HCT116 (cell line): ENCODE measurements around the gene PPP1R16B. TPM values are rescaled to one million over a fixed set of nuclear protein-coding genes. Genes with fewer than 3 reads are reported as not detected.
"Not testable (repeated sequence)": the region's sequence is repeated elsewhere in the genome, so short reads cannot be mapped to it uniquely, and the experiment has no call there.

Experiments
- ATAC-seq: fragments of 200-7000 bp; cut with Tn5 transposase; 2 replicates; pipeline ENCODE4 v1.9.1; 2020; ENCODE audit warnings: mild to moderate bottlenecking, moderate library complexity
- BruUV-seq: library from RNA; stranded (reverse); fragments of 400-500 nt; replicated peaks from 2 replicates; lab custom pipeline; 2021; lab: Mats Ljungman, UMichigan
- CTCF ChIA-PET: fragments of 300-600 bp; sonication (Branson Sonifier 250); formaldehyde crosslinking; loops from one replicate; lab custom pipeline; 2021; ENCODE audit warnings: antibody characterized with exemption; lab: Charles Lee
- POLR2A ChIA-PET: fragments of 300-600, 350-600 bp; sonication (Branson Sonifier 250); formaldehyde crosslinking; loops from one replicate; lab custom pipeline; 2021; ENCODE audit warnings: antibody characterized with exemption; lab: Charles Lee
- RAD21 ChIA-PET, 2 experiments: fragments of 300-600 bp; sonication (Branson Sonifier 250); formaldehyde crosslinking; loops; one replicate each; lab custom pipeline; 2023; ENCODE audit warnings: low total read pairs in 2 of 2; ENCODE audit not compliant: uncharacterized antibody in 2 of 2, unreplicated experiment in 2 of 2, low non-redundant PET in 1 of 2; lab: Charles Lee
- DNase-seq: peaks from one replicate; pipeline ENCODE4 v3.0.0-alpha.2; 2010; ENCODE audit warnings: low read depth, low spot score
- H2AFZ ChIP-seq: fragments of 200-600 bp; shearing (Covaris generic), sonication (generic); 2 replicates; pipeline ENCODE4 v1.6.1; 2017; ENCODE audit warnings: low read depth, mixed run types, mixed read lengths, antibody characterized with exemption, low read length; ENCODE audit not compliant: poor library complexity, severe bottlenecking
- H3K27ac ChIP-seq: 2 replicates; pipeline ENCODE4 v1.5.1; 2012; ENCODE audit warnings: low read depth, low read length
- H3K27me3 ChIP-seq: fragments of 200-600 bp; sonication (generic); 2 replicates; pipeline ENCODE4 v1.6.1; 2016; ENCODE audit warnings: mixed run types, low read length, mixed read lengths; ENCODE audit not compliant: insufficient read depth
- H3K36me3 ChIP-seq, 2 experiments: fragments of 200-500 bp in 1 of 2; fragments of 200-600 bp in 1 of 2; sonication (Bioruptor generic) in 1 of 2; sonication (generic) in 1 of 2; 2 replicates each; pipeline versions ENCODE4 v1.5.1 to v1.6.1; 2014 to 2016; ENCODE audit warnings: low read length in 2 of 2, inconsistent platforms in 1 of 2, mixed read lengths in 1 of 2, mixed run types in 1 of 2; ENCODE audit not compliant: insufficient read depth in 2 of 2, control insufficient read depth in 1 of 2
- H3K4me1 ChIP-seq, 2 experiments: fragments of 200-600 bp in 1 of 2; sonication (generic) in 1 of 2; 2 replicates each; pipeline versions ENCODE4 v1.5.1 to v1.6.1; 2012 to 2017; ENCODE audit warnings: low read length in 2 of 2, inconsistent platforms in 1 of 2, mild to moderate bottlenecking in 1 of 2, mixed read lengths in 1 of 2, mixed run types in 1 of 2, moderate library complexity in 1 of 2; ENCODE audit not compliant: insufficient read depth in 2 of 2, control insufficient read depth in 1 of 2
- H3K4me2 ChIP-seq: fragments of 200-600 bp; sonication (generic); 2 replicates; pipeline ENCODE4 v1.6.1; 2017; ENCODE audit warnings: mixed run types, low read length, mixed read lengths
- H3K4me3 ChIP-seq, 2 experiments: fragments of 200-600 bp in 1 of 2; sonication (generic) in 1 of 2; replicated peaks in 1 of 2; 2 replicates each; pipeline ENCODE4 v1.5.1; 2011 to 2016; ENCODE audit warnings: low read length in 2 of 2, control low read depth in 1 of 2, low read depth in 1 of 2, mild to moderate bottlenecking in 1 of 2, mixed read lengths in 1 of 2, mixed run types in 1 of 2
- H3K79me2 ChIP-seq: fragments of 200-600 bp; sonication (generic); 2 replicates; pipeline ENCODE4 v1.6.1; 2017; ENCODE audit warnings: mild to moderate bottlenecking, mixed run types, low read length, moderate library complexity, mixed read lengths; ENCODE audit not compliant: insufficient read depth
- H3K9ac ChIP-seq: fragments of 200-600 bp; sonication (generic); 2 replicates; pipeline ENCODE4 v1.6.1; 2016; ENCODE audit warnings: low read length, mixed read lengths
- H3K9me2 ChIP-seq: fragments of 200-600 bp; sonication (generic), shearing (Covaris generic); 2 replicates; pipeline ENCODE4 v1.6.1; 2017; ENCODE audit warnings: mixed run types, mild to moderate bottlenecking, moderate library complexity; ENCODE audit not compliant: insufficient read depth
- H3K9me3 ChIP-seq, 2 experiments: fragments of 200-500 bp in 1 of 2; fragments of 200-600 bp in 1 of 2; sonication (Bioruptor generic) in 1 of 2; sonication (generic) in 1 of 2; 2 replicates each; pipeline ENCODE4 v1.6.1; 2014 to 2017; ENCODE audit warnings: low read length in 2 of 2, mixed read lengths in 2 of 2, inconsistent platforms in 1 of 2, low read depth in 1 of 2, mild to moderate bottlenecking in 1 of 2, mixed run types in 1 of 2, moderate library complexity in 1 of 2; ENCODE audit not compliant: control insufficient read depth in 1 of 2, insufficient read depth in 1 of 2
- H4K20me1 ChIP-seq: fragments of 200-600 bp; sonication (generic), shearing (Covaris generic); 2 replicates; pipeline ENCODE4 v1.6.1; 2017; ENCODE audit warnings: mixed run types, mild to moderate bottlenecking, moderate library complexity; ENCODE audit not compliant: insufficient read depth
- CBX3 ChIP-seq: IDR thresholded peaks from 2 replicates; pipeline ENCODE4 v1.6.1; 2012; ENCODE audit warnings: low read depth
- SIN3A ChIP-seq: IDR thresholded peaks from 2 replicates; pipeline ENCODE4 v1.6.1; 2012; ENCODE audit warnings: low read depth
- ZNF274 ChIP-seq: fragments of 200-500 bp; sonication (Bioruptor generic); IDR thresholded peaks from 2 replicates; pipeline ENCODE4 v1.6.1; 2014; ENCODE audit warnings: mild to moderate bottlenecking, low read depth, low read length, inconsistent platforms
- intact Hi-C: fragments of 100-400 bp; cut with micrococcal nuclease; formaldehyde crosslinking; loops from 2 replicates; pipeline ENCODE4 v1.10.0; 2022
- total RNA-seq: library from RNA; stranded (reverse); gene quantifications from one replicate; pipeline ENCODE4 v1.2.1, GENCODE V29; 2021; ENCODE audit not compliant: unreplicated experiment

PPP1R16B gene
- total RNA-seq, 1 experiment from 2014 or later, result 0.52 TPM

DNA sequence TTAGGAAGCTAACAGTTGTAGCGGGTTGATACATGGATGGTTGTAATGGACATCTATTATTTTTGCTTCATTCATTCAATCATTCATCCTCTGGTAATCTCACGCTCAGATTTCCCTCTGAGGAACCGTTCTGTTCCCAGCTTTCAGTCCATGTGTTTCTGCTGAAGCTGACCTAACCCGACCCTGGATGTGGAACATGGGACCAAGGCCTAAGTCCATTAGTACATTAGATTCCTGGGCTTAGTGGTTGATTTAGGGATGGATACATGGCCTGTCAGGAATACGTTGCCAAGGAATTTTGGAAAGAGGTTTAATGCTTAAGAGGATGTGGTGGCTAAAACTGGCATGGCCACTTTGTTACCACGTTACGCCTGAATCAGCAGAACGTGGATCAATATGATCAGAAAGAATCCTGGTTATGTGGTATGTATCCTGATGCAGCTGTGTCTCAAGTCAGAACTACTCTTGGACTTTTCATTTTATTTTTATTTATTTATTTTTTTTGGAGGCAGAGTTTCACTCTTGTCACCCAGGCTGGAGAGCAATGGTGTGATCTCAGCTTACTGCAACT, 152.5 kb downstream of the PPP1R16B start:
- ChIA-PET RAD21 (no interaction called here), CTCF (interaction anchor here (1.7 kb wide), 1 partner anchor 32 kb away, joined by 4 read pairs; the partner anchor contains the start of gene FAM83D), POLR2A (no interaction called here)
- no peak overlapping the region for H3K27ac ChIP-seq
- ATAC-seq (no peak), DNase-seq (no peak)
- no peaks in the 10 kb centered on the region for H3K9me3 ChIP-seq
- no peak overlapping the region for H3K4me2 ChIP-seq
- no peak overlapping the region for H3K9ac ChIP-seq
- no peak overlapping the region for H3K4me3 ChIP-seq
- peaks cover 7% of the 10 kb centered on the region for H3K79me2 ChIP-seq
- H2AFZ ChIP-seq, result no peak overlapping the region
- H3K4me1 ChIP-seq, result peaks cover 7 to 12% of the 10 kb centered on the region in 2 experiments
- H4K20me1 ChIP-seq, result no peaks in the 10 kb centered on the region
- H3K9me2 ChIP-seq, result no peaks in the 10 kb centered on the region
- TF ChIP-seq CBX3, result no peak
- no peak for TF ChIP-seq ZNF274
- TF ChIP-seq SIN3A, result no peak
- H3K27me3 ChIP-seq, result no peaks in the 10 kb centered on the region
- H3K36me3 ChIP-seq, result peaks cover 5 to 9% of the 10 kb centered on the region in 2 experiments; a peak in 3 of 4 replicates
- BruUV-seq, result no TSS peak
- intact Hi-C loops, result no loop called here

- H3K36me3 ChIP-seq, H3K4me3 ChIP-seq, H2AFZ ChIP-seq, CTCF ChIA-PET, RAD21 ChIA-PET, H3K9me3 ChIP-seq, H4K20me1 ChIP-seq, H3K9ac ChIP-seq, DNase-seq, H3K9me2 ChIP-seq, ATAC-seq, BruUV-seq, POLR2A ChIA-PET, H3K27ac ChIP-seq, intact Hi-C loops, H3K4me2 ChIP-seq, H3K27me3 ChIP-seq: not testable (repeated sequence)
- H3K4me1 ChIP-seq, result peaks cover 7 to 21% of the 10 kb centered on the region in 2 experiments
- H3K79me2 ChIP-seq, result peaks cover 30% of the 10 kb centered on the region
Observed at GRCh38 chr20:38960187-38960687, 154.7 kb downstream of the PPP1R16B start.
